ENCODE results near the gene STRAP.
"Not testable (repeated sequence)": the region's sequence is repeated elsewhere in the genome, so short reads cannot be mapped to it uniquely, and the experiment has no call there.

Gene STRAP

GRCh38 chr12:15874556-15875145 lies 7.5 kb upstream of the STRAP start:
- not testable (repeated sequence) for DNase-seq

- DNase-seq = no peak
These were observed 6.3 kb upstream of the STRAP start for GRCh38 chr12:15875863-15876262.

- no peak for DNase-seq
These were observed 2.8 kb upstream of the STRAP start for GRCh38 chr12:15879413-15879812.

GRCh38 chr12:15880721-15881120 lies 1.5 kb upstream of the STRAP start:
- no peak for DNase-seq

- peak; percentile 17 for DNase-seq
These were observed 1.3 kb downstream of the STRAP start for GRCh38 chr12:15883536-15883935.

GRCh38 chr12:15886372-15887042 lies 4.3 kb downstream of the STRAP start:
- DNase-seq = peak; percentile 11

- no peak for DNase-seq
These were observed 5.0 kb downstream of the STRAP start for GRCh38 chr12:15887043-15887817.

- no peak for DNase-seq
These were observed 10.6 kb downstream of the STRAP start for GRCh38 chr12:15892645-15893259.

- DNase-seq = no peak
These were observed 11.1 kb downstream of the STRAP start for GRCh38 chr12:15893260-15893659.

GRCh38 chr12:15896867-15897266 lies 14.7 kb downstream of the STRAP start:
- no peak for DNase-seq

GRCh38 chr12:15897433-15897832 lies 15.2 kb downstream of the STRAP start:
- DNase-seq = peak; percentile 41

GRCh38 chr12:15899282-15899870 lies 17.2 kb downstream of the STRAP start:
- peak; percentile 12 for DNase-seq

GRCh38 chr12:15904378-15904920 lies 22.3 kb downstream of the STRAP start:
- no peak for DNase-seq

GRCh38 chr12:15910468-15910863 lies 28.3 kb downstream of the STRAP start:
- no peak for DNase-seq

GRCh38 chr12:15910864-15911721 lies 28.9 kb downstream of the STRAP start, which contains the start of gene DERA:
TSS of gene DERA (plus strand) at chr12:15911332. CDS start at chr12:15911384, 52 bp downstream.
- peak; percentile 80 for DNase-seq

- not testable (repeated sequence) for DNase-seq
These were observed 29.7 kb downstream of the STRAP start for GRCh38 chr12:15911931-15912330.

GRCh38 chr12:15914131-15914530 lies 31.9 kb downstream of the STRAP start:
- DNase-seq = not testable (repeated sequence)

- DNase-seq = no peak
These were observed 35.9 kb downstream of the STRAP start for GRCh38 chr12:15918066-15918465.

- no peak for DNase-seq
These were observed 37.2 kb downstream of the STRAP start for GRCh38 chr12:15919418-15919817.

GRCh38 chr12:15924956-15925355 lies 42.8 kb downstream of the STRAP start:
- no peak for DNase-seq

GRCh38 chr12:15928346-15928745 lies 46.2 kb downstream of the STRAP start:
- peak; percentile 90 for DNase-seq
